Effector memory CD4-positive, alpha-beta T cell (primary cell): ENCODE results near the gene FGA.

Source experiments
- DNase-seq, 3 donors: peaks; one replicate each; pipeline ENCODE4 v3.0.0-alpha.2; 2020
- H3K27ac ChIP-seq: 2 replicates; pipeline ENCODE4 v1.7.0; 2013; ENCODE audit warnings: mild to moderate bottlenecking, low read length, moderate library complexity; ENCODE audit not compliant: insufficient read depth, poor library complexity, severe bottlenecking
- H3K27me3 ChIP-seq: replicated peaks from 2 replicates; pipeline ENCODE4 v1.7.0; 2013; ENCODE audit warnings: mild to moderate bottlenecking, low read length; ENCODE audit not compliant: insufficient read depth, control insufficient read depth, poor library complexity, severe bottlenecking
- H3K36me3 ChIP-seq: 2 replicates; pipeline ENCODE4 v1.7.0; 2013; ENCODE audit warnings: mild to moderate bottlenecking, low read length, moderate library complexity; ENCODE audit not compliant: control insufficient read depth, insufficient read depth
- H3K4me1 ChIP-seq: 2 replicates; pipeline ENCODE4 v1.7.0; 2013; ENCODE audit warnings: low read length, mild to moderate bottlenecking; ENCODE audit not compliant: control insufficient read depth, insufficient read depth, poor library complexity, severe bottlenecking
- H3K4me3 ChIP-seq: 2 replicates; pipeline ENCODE4 v1.7.0; 2013; ENCODE audit warnings: low read length, low read depth, mild to moderate bottlenecking; ENCODE audit not compliant: insufficient read depth, poor library complexity, severe bottlenecking
- H3K9me3 ChIP-seq: 2 replicates; pipeline ENCODE4 v1.7.0; 2013; ENCODE audit warnings: mild to moderate bottlenecking, low read length, moderate library complexity; ENCODE audit not compliant: control insufficient read depth

FGA gene

DNA sequence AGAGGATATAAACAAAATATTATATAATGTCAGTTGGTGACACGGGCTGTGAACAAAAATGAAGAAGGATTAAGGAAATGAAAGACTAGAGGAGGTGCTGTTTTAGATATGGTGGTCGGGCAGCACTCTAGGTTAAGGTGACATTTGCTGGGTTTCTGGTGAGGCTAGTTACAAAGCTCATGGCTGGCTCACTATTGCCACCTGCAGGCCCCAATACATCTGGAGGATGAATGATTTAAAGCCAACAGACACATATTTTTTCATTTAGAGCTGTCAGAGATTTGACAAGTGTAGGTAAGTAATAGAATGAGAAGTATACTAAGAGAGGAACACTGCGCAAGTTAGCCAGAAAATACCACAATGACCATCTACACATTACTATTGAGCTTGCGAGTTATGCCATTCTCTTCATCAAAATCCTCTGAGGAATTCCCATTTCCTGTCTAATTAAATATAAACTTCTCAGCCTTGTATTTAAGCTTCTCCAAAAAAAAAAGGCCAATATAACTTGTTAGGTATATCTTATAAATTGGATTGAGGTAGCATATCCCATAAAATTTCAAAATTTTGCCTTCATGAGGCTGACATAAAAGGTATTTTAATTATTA, 28.3 kb upstream of the FGA start:
- Histone ChIP-seq H3K4me1 (no peaks in the 10 kb centered on the region), H3K4me3 (no peak overlapping the region), H3K27me3 (no peaks in the 10 kb centered on the region), H3K36me3 (no peaks in the 10 kb centered on the region), H3K27ac (no peak overlapping the region), H3K9me3 (no peaks in the 10 kb centered on the region)
- no peak for DNase-seq

- H3K36me3 ChIP-seq = no peaks in the 10 kb centered on the region
- DNase-seq = no peak
- no peaks in the 10 kb centered on the region for H3K9me3 ChIP-seq
- H3K27ac ChIP-seq = no peak overlapping the region
- no peak overlapping the region for H3K4me3 ChIP-seq
- H3K4me1 ChIP-seq = no peaks in the 10 kb centered on the region
- H3K27me3 ChIP-seq = peaks cover 3% of the 10 kb centered on the region
Measured at GRCh38 chr4:154617820-154618317, 27.3 kb upstream of the FGA start.

GRCh38 chr4:154616731-154617130, 26.2 kb upstream of the FGA start:
- H3K9me3 ChIP-seq = no peaks in the 10 kb centered on the region
- no peak overlapping the region for H3K27ac ChIP-seq
- DNase-seq = no peak
- no peaks in the 10 kb centered on the region for H3K36me3 ChIP-seq
- no peaks in the 10 kb centered on the region for H3K4me1 ChIP-seq
- peaks cover 3% of the 10 kb centered on the region for H3K27me3 ChIP-seq
- H3K4me3 ChIP-seq = no peak overlapping the region

DNA sequence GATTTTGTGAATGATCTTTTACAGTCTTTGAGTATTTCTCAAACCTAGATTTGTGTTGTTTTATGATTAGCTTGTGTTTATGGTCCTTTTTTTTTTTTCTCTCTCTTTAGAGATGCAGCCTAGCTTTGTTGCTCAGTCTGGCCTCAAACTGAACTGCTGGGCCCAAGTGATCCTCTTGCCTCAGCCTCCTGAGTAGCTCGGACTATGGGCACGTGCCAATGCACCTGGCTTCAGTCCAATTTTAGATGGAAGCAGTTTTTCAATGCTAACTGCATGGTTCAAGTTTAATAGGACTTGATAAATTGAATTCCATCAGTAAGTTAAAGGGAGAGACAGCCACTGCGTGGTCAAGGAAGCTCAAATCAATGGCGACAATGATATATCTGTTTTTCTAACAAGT, 25.7 kb upstream of the FGA start:
- H3K9me3 ChIP-seq = no peaks in the 10 kb centered on the region
- no peak for DNase-seq

DNA sequence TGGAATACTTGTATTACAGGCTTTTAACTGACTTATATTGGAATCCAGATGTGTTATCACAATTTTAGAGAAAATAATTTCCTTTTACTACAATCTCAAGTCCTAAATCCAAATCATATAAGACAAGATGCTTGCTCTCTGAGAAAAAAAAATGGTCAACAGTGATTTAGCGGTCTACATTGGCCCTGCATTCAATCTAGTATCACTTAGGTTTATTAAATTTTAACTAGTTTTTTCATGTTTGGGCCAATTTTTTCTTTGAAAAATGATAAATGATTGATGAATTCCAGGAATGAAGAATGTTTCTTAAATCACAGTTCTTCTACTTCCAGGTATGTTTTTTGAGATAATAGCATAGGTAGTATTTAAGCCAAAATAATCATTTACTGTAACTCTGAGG, 24.7 kb upstream of the FGA start:
- Histone ChIP-seq H3K9me3 (no peaks in the 10 kb centered on the region), H3K4me3 (no peak overlapping the region), H3K36me3 (no peaks in the 10 kb centered on the region), H3K4me1 (no peaks in the 10 kb centered on the region), H3K27me3 (peaks cover 3% of the 10 kb centered on the region), H3K27ac (no peak overlapping the region)
- no peak for DNase-seq

More for the DNA sequence above, 25.7 kb upstream of the FGA start:
- Histone ChIP-seq H3K36me3 (no peaks in the 10 kb centered on the region), H3K27me3 (peaks cover 3% of the 10 kb centered on the region), H3K27ac (no peak overlapping the region), H3K4me1 (no peaks in the 10 kb centered on the region), H3K4me3 (no peak overlapping the region)

- Histone ChIP-seq H3K36me3 (no peaks in the 10 kb centered on the region), H3K4me3 (no peak overlapping the region), H3K27me3 (peaks cover 3% of the 10 kb centered on the region), H3K4me1 (no peaks in the 10 kb centered on the region), H3K27ac (no peak overlapping the region), H3K9me3 (no peaks in the 10 kb centered on the region)
- DNase-seq = no peak
Measured at GRCh38 chr4:154614306-154614705, 23.8 kb upstream of the FGA start.

DNA sequence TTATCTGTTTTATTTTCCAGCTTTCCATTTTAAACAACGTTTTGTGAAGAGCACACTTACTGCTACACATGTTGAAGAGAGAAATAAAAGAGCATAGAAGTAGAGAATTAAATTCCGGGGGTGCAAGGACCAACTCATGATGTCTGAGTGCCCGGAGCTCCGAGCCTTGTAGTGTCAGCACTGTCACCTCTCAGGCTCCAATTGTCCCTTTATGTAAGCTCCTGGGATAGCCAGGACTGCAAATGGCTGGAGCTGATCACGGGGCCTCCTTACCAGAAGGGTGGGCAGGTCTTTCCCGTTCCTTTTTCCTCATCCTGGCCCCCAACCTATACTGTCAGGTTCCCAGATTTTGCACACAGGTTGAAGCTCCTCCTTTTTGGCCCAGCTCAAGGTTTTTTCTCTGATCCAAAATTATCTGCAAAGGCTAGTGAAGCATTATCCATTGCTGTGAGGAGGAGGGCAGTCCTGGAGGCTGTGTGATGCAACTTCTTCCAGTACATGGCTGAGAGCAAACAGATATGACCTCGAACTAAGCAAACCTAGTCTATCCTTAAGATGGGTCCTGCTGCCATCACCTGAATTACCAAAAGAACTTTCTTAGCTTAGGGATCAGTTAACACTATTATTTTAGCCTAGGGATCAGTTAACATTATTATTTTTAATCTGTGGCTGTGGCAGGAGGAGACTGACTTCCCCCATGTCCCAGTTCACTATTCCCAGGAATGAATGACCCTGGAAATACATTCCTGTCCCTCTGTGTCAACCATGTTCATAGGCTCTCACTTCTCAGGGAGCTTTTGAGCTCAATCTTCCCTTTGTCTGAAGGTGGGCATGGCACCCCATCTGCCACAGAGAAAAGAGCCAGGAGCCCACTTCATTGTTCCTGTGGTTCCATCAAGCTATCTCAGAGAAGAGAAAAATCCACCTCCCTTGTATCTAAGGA, 22.2 kb upstream of the FGA start, which contains the start of gene FGG:
Gene FGG (minus strand): TSS at position 185 of the 943 bp plus-strand sequence. CDS start 47 bp downstream, at position 138.
- no peak for DNase-seq
- Histone ChIP-seq H3K27me3 (peaks cover 3% of the 10 kb centered on the region), H3K9me3 (no peaks in the 10 kb centered on the region), H3K27ac (no peak within 1 kb of the TSS), H3K4me1 (no peaks in the 10 kb centered on the region), H3K4me3 (no peak within 1 kb of the TSS), H3K36me3 (no peaks in the 10 kb centered on the region)

GRCh38 chr4:154611833-154612232, 21.3 kb upstream of the FGA start:
- Histone ChIP-seq H3K4me1 (no peaks in the 10 kb centered on the region), H3K4me3 (no peak overlapping the region), H3K36me3 (no peaks in the 10 kb centered on the region), H3K27ac (no peak overlapping the region), H3K27me3 (peaks cover 3% of the 10 kb centered on the region), H3K9me3 (no peaks in the 10 kb centered on the region)
- DNase-seq = no peak

- peaks cover 3% of the 10 kb centered on the region for H3K27me3 ChIP-seq
- no peak overlapping the region for H3K4me3 ChIP-seq
- no peak for DNase-seq
- no peaks in the 10 kb centered on the region for H3K9me3 ChIP-seq
- no peak overlapping the region for H3K27ac ChIP-seq
- H3K36me3 ChIP-seq = no peaks in the 10 kb centered on the region
- no peaks in the 10 kb centered on the region for H3K4me1 ChIP-seq
Measured at GRCh38 chr4:154610582-154610981, 20.0 kb upstream of the FGA start.

- DNase-seq = no peak
- H3K27ac ChIP-seq = no peak overlapping the region
- H3K4me3 ChIP-seq = no peak overlapping the region
- no peaks in the 10 kb centered on the region for H3K36me3 ChIP-seq
- H3K27me3 ChIP-seq = peaks cover 3% of the 10 kb centered on the region
- no peaks in the 10 kb centered on the region for H3K9me3 ChIP-seq
- H3K4me1 ChIP-seq = no peaks in the 10 kb centered on the region
Measured at GRCh38 chr4:154609532-154609931, 19.0 kb upstream of the FGA start.
